ENCODE data around the gene SLC30A2. TPM values are rescaled to one million over a fixed set of nuclear protein-coding genes. Genes with fewer than 3 reads are reported as not detected.

SLC30A2 gene
- total and polyA plus RNA-seq, 10 of the 15 experiments (the other 5 are each of a cell fraction or from before 2014, with no cell fraction given): 0.13 TPM; not detected in 9

DNA sequence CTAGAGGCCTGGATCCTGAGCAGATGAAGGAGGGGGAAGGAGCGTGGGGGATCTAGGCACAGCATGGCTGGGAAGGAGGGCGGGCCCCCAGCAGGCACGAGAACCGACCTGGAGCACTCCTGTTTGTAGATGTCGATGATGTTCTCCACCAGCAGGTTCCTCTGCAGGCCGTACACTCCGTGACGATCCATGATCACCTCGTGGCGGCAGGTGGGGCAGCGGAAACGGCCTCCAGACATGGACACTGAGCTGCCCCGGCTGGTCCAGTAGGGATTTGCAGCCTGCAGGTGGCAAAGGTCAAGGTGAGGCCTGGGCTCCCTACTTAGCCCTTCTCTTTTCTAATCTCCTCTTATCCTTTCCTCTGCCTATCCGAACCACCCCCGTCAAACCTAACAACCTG, 20.2 kb upstream of the SLC30A2 start:
- in situ Hi-C loops (cut with MboI): no loop called here
- H3K36me3 ChIP-seq (ENCODE audit: control insufficient read depth in 2 of 2, insufficient read depth in 2 of 2, low read length in 1 of 2): no peaks in the 10 kb centered on the region
- ChIA-PET POLR2A (no interaction called here), SMC1A (ENCODE audit: uncharacterized antibody, unreplicated experiment) (interaction anchor here (1.2 kb wide), 1 partner anchor 39 kb away, joined by 3 read pairs; no protein-coding TSS in a partner anchor), CTCF (interaction anchor here (0.8 to 1.6 kb wide), 2 partner anchors 21 to 79 kb away, joined by 4 to 6 read pairs; no protein-coding TSS in a partner anchor), RAD21 (ENCODE audit: unreplicated experiment) (no interaction called here)
- H3K4me2 ChIP-seq (ENCODE audit: control insufficient read depth, insufficient read depth): no peak overlapping the region
- no peaks in the 10 kb centered on the region for H3K4me1 ChIP-seq (ENCODE audit: control insufficient read depth, insufficient read depth, low read length)
- no peaks in the 10 kb centered on the region for H4K20me1 ChIP-seq (ENCODE audit: control insufficient read depth, insufficient read depth)
- no peak overlapping the region for H3K9ac ChIP-seq (ENCODE audit: control insufficient read depth, insufficient read depth, low read length)
- no peak for TF ChIP-seq ZBED1 (IDR thresholded peaks at IDR 0.05; ENCODE audit: borderline replicate concordance)
- TF ChIP-seq CHD1 (IDR thresholded peaks at IDR 0.05; ENCODE audit: low read depth, low read length): no peak
- no peak for TF ChIP-seq BMI1 (IDR thresholded peaks at IDR 0.05; ENCODE audit: borderline replicate concordance)
- TF ChIP-seq POLR2AphosphoS2 (IDR thresholded peaks at IDR 0.05; ENCODE audit: low read depth, low read length): no peak
- peaks cover 0 to 9% of the 10 kb centered on the region in 2 experiments; a peak in 3 of 4 replicates for H3K27me3 ChIP-seq (replicated peaks in 1 of 2; ENCODE audit: control insufficient read depth in 2 of 2, insufficient read depth in 2 of 2, low read length in 1 of 2)
- H3K79me2 ChIP-seq (ENCODE audit: control insufficient read depth, insufficient read depth, low read length): no peaks in the 10 kb centered on the region
- H3K27ac ChIP-seq (ENCODE audit: control insufficient read depth, insufficient read depth): no peak overlapping the region
- intact Hi-C loops (cut with micrococcal nuclease; ENCODE audit: unreplicated experiment): no loop called here
- no peak for ATAC-seq
- no peak for DNase-seq (ENCODE audit: low read depth, low spot score)
- 31% methylated on average over 15 of the region's 15 CpGs for WGBS (ENCODE audit: insufficient coverage, insufficient replicate concordance, low lambda C conversion rate, missing lambda C conversion rate)
- H3K9me3 ChIP-seq (replicated peaks; ENCODE audit: control insufficient read depth, insufficient read depth, low read length): no peaks in the 10 kb centered on the region
- no TSS peak for BruUV-seq (replicated peaks)
- no peak for FAIRE-seq
- no peak overlapping the region for H3K4me3 ChIP-seq
- H2AFZ ChIP-seq (ENCODE audit: control insufficient read depth, low read depth, low read length): no peak overlapping the region

DNA sequence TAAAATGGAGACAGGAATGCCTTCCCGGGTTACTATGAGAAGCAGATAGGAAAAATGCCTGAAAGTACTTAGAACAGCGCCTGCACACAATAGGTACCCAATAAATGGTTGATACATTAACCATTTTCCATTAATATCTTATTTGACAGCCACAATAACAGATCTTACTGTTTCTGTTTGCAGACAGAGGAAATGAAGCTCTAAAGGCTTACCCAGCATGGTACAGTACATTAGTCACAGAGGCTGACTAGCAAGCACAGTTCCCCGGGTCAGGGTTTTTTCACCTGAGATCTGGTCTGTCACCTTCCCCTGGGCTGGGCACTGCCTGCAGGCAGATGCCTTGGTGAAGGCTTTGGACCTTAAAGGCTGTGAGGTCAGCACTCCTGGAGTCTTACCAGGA, 18.6 kb upstream of the SLC30A2 start:
- no peaks in the 10 kb centered on the region for H4K20me1 ChIP-seq (ENCODE audit: control insufficient read depth, insufficient read depth)
- no peak overlapping the region for H3K27ac ChIP-seq (ENCODE audit: control insufficient read depth, insufficient read depth)
- H3K4me2 ChIP-seq (ENCODE audit: control insufficient read depth, insufficient read depth): no peak overlapping the region
- FAIRE-seq: no peak
- ChIA-PET RAD21 (ENCODE audit: unreplicated experiment) (no interaction called here), SMC1A (ENCODE audit: uncharacterized antibody, unreplicated experiment) (no interaction called here), POLR2A (no interaction called here), CTCF (interaction anchor here (0.5 kb wide), 1 partner anchor 82 kb away, joined by 3 read pairs; no protein-coding TSS in a partner anchor)
- no peak overlapping the region for H3K4me3 ChIP-seq
- TF ChIP-seq MEF2B (IDR thresholded peaks at IDR 0.05; ENCODE audit: partially characterized antibody, poor library complexity, severe bottlenecking) (no peak), FOXK2 (IDR thresholded peaks at IDR 0.05) (no peak), NFYA (IDR thresholded peaks at IDR 0.05; ENCODE audit: borderline replicate concordance, low read depth, low read length) (no peak), POLR2AphosphoS2 (IDR thresholded peaks at IDR 0.05; ENCODE audit: low read depth, low read length) (no peak), ZNF384 (IDR thresholded peaks at IDR 0.05; ENCODE audit: borderline replicate concordance, low read depth, low read length) (no peak)
- TF ChIP-seq, protein P1, sequence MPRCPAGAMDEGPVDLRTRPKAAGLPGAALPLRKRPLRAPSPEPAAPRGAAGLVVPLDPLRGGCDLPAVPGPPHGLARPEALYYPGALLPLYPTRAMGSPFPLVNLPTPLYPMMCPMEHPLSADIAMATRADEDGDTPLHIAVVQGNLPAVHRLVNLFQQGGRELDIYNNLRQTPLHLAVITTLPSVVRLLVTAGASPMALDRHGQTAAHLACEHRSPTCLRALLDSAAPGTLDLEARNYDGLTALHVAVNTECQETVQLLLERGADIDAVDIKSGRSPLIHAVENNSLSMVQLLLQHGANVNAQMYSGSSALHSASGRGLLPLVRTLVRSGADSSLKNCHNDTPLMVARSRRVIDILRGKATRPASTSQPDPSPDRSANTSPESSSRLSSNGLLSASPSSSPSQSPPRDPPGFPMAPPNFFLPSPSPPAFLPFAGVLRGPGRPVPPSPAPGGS (IDR thresholded peaks at IDR 0.05; ENCODE audit: borderline replicate concordance, insufficient read depth, low read depth, low read length, poor library complexity, severe bottlenecking): no peak
- in situ Hi-C loops (cut with MboI): no loop called here
- H3K4me1 ChIP-seq (ENCODE audit: control insufficient read depth, insufficient read depth, low read length): no peaks in the 10 kb centered on the region
- H2AFZ ChIP-seq (ENCODE audit: control insufficient read depth, low read depth, low read length): no peak overlapping the region
- BruUV-seq (replicated peaks): no TSS peak
- H3K9ac ChIP-seq (ENCODE audit: control insufficient read depth, insufficient read depth, low read length): no peak overlapping the region
- H3K79me2 ChIP-seq (ENCODE audit: control insufficient read depth, insufficient read depth, low read length): no peaks in the 10 kb centered on the region
- DNase-seq (ENCODE audit: low read depth, low spot score): no peak
- 33% methylated on average over 3 of the region's 3 CpGs for WGBS (ENCODE audit: insufficient coverage, insufficient replicate concordance, low lambda C conversion rate, missing lambda C conversion rate)
- no peaks in the 10 kb centered on the region for H3K36me3 ChIP-seq (ENCODE audit: control insufficient read depth in 2 of 2, insufficient read depth in 2 of 2, low read length in 1 of 2)
- H3K27me3 ChIP-seq (replicated peaks in 1 of 2; ENCODE audit: control insufficient read depth in 2 of 2, insufficient read depth in 2 of 2, low read length in 1 of 2): peaks cover 0 to 9% of the 10 kb centered on the region in 2 experiments; a peak in 3 of 4 replicates
- no peaks in the 10 kb centered on the region for H3K9me3 ChIP-seq (replicated peaks; ENCODE audit: control insufficient read depth, insufficient read depth, low read length)
- no peak for ATAC-seq
- intact Hi-C loops (cut with micrococcal nuclease; ENCODE audit: unreplicated experiment): no loop called here
